GM18909 (cell line): Measurements from ENCODE around the gene GJA4.

Source experiments
- ATAC-seq: cut with Tn5 transposase; IDR thresholded peaks from one replicate; pipeline ENCODE4 v1.9.1; 2021; ENCODE audit warnings: mild to moderate bottlenecking; ENCODE audit not compliant: unreplicated experiment, poor library complexity

The GJA4 gene

DNA sequence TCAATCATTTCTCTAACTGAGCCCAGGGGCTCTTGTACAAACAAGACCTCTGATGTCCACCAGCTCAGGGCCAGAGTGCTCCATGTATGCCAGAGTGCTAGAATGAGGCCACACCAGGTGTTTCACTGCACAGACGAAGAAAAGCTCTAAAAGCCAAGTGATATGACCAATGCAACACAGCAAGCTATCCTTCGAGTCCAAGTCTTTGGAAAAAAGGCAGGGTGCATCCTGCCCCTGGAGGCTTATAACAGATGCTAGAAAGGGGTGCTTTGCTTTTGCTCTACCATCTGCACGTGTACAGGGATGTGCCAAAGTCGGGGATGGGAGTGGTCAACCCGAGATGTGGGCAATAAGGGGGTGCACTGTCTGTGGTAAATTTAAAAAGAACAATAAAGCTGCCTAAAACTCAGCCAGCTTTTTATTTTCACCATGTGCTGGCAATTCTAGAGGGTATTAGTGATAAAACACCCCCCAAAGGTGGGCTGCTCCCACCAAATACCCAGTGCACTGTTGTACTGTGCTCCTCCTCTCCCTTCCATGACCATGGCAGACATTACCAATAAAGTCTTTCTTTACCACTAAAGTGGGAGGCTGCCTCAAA lies 34.6 kb downstream of the GJA4 start:
- ATAC-seq: no peak

- no peak for ATAC-seq
Observed at GRCh38 chr1:34828611-34829010, 35.8 kb downstream of the GJA4 start.

DNA sequence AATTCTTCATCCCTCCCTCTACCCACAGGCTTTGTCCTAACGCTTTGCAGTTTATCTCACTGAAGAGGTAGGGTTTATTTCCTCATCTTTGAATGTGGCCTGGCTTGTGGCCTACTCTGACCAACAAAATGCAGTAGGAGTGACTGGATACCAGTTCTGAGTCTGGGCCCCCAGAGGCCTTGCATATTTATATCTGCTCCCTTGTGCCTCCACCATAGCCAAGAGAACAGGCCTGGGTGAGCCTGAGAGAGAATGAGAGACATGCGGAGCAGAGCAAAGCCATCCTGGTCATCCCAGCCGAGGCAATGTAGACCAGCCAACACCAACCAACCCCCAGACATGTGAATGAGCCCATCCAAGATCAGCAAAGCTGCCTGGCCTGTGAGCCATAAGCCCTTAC lies 36.5 kb downstream of the GJA4 start:
- no peak for ATAC-seq

GRCh38 chr1:34831721-34832246 lies 39.0 kb downstream of the GJA4 start:
- ATAC-seq: no peak

DNA sequence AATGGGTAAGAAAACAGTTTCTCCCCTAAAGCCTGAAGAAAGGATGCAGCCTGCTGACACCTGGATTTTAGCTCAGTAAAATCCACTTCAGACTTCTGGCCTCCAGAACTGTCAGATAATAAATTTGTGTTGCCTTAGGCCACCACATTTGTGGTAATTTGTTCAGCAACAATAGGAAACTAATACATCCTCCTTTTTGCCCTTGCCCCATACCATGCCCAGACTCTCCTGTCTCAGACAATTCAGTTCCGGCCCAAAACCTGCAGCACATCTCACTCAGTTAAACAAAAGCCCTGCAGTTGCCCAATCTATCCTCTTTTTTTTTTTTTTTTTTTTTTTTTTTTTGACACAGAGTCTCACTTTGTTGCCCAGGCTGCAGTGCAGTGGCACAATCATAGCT lies 40.9 kb downstream of the GJA4 start:
- ATAC-seq: no peak

- ATAC-seq: no peak
Observed at GRCh38 chr1:34839526-34840305, 46.9 kb downstream of the GJA4 start.

DNA sequence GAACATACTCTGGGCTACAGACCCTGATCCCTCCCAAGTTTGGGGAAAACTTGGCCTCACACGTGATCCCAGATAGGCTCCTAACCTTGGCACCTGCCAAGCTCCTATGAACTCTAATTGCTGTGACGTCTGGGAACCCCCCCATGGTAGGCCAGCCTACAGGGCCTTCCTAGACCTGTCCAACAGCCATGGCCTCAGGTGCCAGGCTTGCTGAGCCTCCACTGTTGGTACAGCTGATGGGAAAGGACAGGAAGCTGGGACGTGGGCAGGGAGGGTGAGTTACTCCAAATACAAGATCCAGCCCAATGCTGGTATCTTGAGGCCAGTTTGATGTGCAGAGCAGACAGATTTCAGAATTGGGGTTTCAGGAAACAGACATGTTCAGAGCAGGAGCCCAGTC lies 47.6 kb downstream of the GJA4 start:
- ATAC-seq: no peak

GRCh38 chr1:34842073-34842472 lies 49.3 kb downstream of the GJA4 start:
- no peak for ATAC-seq

DNA sequence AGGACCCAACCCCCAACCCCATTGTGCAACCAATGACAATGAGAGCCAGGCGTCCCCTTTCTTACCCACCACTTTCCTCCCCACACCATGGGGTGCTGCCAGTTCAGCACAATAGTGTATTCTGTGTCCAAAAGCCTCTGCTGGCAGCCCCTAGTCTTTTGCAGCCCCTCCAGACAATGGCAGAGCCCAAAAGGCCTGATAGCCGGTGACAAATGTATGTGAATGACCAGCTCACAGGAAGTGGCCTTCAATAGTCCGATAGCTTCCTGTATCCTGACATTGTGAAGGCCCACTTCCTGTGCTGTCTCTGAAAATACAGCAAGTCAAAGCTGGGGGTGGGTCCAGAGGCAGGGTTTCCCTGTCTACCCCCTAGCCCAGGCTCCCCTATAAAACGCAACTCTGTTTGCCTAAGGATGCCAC lies 50.2 kb downstream of the GJA4 start:
- ATAC-seq: no peak

DNA sequence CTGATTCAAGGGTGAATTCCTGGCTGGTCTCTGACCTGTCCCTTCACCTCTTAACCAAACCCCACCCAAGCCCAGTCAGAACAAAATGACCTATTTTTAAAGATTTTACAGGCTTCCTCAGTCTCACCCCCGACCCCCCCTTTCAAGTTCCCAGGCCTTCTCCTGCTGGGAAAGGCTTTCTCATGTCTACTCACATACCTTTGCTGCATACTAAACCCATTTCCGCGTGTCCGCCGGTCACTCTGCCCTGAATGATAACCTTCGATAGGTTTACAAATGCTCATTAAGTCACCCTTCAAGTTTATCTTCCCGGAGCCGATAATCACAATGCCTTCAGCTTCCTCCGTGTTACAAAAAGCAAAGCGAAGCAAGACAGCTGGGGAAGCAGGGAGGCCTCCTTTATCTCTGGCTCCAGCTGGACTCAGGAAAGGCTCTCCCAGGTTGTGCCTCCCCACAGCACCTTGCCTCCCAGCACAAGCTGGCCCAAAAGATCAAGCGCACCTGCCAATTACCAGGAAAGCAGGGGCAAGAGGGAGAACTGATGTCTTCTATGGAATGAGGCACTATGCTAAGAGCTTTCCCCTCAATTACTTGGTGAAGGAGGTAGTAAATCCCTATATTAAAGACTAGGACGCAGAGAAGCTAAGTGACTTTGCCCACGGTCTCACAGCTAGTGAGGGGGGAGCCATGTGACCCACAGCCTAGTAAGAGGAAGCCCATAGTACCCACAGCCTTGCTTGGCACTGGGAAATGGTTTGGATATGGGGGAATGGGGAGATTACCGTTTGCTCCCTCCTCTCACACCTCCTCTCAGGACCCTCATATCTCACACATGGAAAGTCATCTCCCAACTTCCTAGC lies 50.8 kb downstream of the GJA4 start:
- ATAC-seq: no peak

DNA sequence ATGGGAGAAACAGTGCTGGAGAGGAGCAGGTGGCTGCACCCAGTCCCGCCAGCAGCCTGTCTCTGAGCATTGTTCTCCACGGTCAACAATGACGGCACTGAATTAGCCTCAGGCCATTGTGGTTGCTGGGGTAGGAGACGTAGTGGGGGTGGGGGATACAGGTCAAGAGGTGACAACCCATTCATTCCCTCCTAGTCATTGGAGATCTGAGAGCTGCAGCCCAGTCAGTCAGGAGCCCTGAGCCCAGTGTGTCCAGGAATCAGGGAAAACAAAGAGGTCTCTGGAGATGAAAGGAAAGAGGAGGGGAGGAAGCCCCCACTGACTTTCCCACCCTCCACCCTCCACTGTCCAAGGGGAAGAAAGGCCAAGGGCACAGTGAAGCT lies 51.4 kb downstream of the GJA4 start:
- no peak for ATAC-seq
